ENCODE data around the gene RPL6.

- TF ChIP-seq EZH2 (IDR thresholded peaks at IDR 0.05; ENCODE audit: borderline replicate concordance, low read length), result no peak
- TF ChIP-seq, protein P1, sequence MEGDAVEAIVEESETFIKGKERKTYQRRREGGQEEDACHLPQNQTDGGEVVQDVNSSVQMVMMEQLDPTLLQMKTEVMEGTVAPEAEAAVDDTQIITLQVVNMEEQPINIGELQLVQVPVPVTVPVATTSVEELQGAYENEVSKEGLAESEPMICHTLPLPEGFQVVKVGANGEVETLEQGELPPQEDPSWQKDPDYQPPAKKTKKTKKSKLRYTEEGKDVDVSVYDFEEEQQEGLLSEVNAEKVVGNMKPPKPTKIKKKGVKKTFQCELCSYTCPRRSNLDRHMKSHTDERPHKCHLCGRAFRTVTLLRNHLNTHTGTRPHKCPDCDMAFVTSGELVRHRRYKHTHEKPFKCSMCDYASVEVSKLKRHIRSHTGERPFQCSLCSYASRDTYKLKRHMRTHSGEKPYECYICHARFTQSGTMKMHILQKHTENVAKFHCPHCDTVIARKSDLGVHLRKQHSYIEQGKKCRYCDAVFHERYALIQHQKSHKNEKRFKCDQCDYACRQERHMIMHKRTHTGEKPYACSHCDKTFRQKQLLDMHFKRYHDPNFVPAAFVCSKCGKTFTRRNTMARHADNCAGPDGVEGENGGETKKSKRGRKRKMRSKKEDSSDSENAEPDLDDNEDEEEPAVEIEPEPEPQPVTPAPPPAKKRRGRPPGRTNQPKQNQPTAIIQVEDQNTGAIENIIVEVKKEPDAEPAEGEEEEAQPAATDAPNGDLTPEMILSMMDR (conservative IDR thresholded peaks at IDR 0.05 in 1 of 2, IDR thresholded peaks at IDR 0.05 in 1 of 2; ENCODE audit: extremely low read depth in 1 of 2, insufficient read depth in 1 of 2, low read depth in 1 of 2, low read length in 2 of 2), result no peak
Measured at GRCh38 chr12:112357214-112357613, 52.2 kb downstream of the RPL6 start.
